NCI-H526 (cell line): ENCODE results near the gene KLHL22.

ENCODE experiments used
- DNase-seq, 2 experiments: peaks; one replicate each; lab custom pipeline; 2025; lab: John Stamatoyannopoulos, UW

KLHL22 gene

DNA sequence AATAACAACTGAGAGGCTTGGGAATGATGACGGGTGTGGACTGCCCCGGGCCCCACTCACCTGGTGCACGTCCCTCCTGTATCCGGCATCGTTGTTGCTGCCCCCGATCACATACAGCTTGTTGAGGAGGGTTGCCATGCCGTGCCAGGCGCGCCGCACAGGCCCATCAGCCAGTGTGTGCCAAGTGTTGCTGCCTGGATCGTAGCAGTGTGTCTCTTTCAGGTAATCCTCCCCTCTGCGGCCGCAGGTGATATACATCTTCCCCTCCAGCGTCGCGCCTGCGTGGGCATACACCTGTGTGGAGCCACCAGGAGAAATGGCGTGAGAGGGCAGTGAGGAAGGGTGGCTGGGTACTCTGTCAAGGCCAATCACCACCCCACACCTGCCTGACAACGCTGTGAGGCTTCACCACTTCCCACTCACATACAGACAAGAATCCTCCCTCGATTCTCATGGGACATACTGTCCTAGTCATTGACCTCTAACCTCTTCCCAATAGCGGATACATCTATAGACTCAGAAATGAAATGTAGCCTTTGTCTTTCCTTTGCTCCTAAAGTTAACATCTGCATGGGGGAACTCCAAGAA is 49.1 kb downstream of the KLHL22 start:
- no peak for DNase-seq

DNA sequence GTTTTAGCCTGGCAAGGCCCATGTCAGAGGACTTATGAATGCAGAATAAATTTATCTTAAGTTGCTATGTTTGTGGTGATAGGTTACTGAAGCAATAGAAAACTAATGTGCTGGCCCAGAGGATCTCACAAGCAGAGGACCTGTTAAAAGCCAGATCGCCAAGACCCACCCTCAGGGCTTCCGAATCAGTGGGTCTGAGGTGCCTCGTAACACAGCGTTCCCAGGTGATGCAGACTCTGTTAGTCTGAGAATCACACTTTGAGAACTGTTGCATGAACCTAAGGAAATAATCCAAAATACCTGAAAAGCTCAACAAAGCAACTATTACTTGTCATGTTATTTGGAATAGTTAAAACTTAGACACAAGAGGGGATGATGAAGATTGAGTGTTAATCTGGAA is 51.3 kb downstream of the KLHL22 start:
- DNase-seq = no peak

DNA sequence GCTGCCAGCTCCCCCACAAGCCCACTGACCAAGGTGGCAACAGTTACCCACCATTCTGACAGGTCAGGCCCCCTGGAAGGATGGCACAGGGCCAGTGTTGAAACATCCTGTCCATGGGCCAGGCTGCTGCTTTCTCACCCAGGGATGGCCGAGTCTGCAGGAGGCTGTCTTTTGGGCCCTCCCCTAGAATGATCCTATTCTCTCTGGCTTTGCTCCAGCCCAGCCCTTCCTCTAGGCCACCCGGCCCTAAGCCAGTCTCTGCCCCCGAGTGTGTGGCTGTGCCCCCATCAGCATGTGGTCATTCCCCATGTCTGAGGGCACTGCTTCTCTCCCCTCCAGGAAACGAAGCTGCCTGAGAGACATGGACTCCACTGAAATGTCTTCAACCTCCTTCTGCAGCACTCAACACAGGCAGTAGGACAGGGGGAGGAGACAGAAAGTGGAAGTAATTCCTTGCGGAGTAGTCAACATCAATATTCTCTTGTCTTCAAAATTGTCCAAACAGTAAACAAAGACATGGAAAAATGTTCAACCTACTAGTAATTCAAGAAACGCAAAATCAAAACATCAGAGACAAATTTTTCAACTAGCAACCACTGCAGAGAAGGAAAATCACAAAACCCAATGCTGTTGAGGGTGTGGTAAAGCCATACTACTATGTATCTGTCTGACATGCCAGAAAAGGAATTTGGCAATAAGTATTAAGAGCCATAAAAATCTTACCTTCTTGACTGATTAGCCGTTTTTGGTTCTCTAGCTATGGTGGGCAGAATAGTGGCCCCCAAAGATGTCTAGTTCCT is 52.9 kb downstream of the KLHL22 start:
- no peak for DNase-seq

DNA sequence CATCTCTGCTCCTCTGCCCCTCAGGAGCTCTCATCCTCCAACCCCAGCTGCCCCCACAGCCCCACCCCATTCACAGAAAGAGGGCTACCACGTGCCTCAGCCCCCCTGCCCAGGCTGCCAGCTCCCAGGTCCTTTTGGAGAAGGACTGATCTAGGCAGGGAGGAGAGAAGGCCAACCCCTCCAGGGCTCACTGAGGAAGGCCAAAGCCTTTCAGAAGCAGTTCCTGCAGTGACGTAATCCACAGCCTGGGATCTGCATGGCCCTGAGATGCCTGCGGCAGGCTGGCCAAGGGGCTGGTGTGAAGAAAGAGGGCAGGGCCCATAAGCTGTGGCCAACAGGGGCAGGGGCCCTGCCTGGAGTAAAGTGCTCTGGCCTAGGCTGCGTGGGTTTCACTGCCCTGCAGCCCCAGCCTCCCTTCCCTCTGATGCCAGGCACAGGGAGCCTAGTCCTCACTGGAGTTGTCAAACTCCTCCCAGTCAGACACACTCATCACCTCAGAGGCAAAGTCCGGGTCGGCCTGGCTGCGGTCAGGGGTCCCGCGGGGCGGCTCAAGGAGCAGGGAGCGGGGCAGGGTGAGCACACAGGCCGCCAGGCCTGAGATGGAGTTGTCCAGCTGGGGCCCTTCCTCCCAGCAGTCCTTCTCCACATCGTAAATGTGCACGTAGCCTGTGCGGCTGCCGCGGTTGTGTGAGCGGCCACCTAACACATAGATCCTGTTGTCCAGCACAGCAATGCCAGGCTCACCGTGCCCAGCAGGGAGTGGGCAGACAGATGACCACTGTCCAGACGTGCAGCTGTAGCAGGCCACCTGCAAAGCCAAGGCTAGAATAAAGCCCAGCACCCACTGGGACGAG is 53.7 kb downstream of the KLHL22 start:
- no peak for DNase-seq

DNA sequence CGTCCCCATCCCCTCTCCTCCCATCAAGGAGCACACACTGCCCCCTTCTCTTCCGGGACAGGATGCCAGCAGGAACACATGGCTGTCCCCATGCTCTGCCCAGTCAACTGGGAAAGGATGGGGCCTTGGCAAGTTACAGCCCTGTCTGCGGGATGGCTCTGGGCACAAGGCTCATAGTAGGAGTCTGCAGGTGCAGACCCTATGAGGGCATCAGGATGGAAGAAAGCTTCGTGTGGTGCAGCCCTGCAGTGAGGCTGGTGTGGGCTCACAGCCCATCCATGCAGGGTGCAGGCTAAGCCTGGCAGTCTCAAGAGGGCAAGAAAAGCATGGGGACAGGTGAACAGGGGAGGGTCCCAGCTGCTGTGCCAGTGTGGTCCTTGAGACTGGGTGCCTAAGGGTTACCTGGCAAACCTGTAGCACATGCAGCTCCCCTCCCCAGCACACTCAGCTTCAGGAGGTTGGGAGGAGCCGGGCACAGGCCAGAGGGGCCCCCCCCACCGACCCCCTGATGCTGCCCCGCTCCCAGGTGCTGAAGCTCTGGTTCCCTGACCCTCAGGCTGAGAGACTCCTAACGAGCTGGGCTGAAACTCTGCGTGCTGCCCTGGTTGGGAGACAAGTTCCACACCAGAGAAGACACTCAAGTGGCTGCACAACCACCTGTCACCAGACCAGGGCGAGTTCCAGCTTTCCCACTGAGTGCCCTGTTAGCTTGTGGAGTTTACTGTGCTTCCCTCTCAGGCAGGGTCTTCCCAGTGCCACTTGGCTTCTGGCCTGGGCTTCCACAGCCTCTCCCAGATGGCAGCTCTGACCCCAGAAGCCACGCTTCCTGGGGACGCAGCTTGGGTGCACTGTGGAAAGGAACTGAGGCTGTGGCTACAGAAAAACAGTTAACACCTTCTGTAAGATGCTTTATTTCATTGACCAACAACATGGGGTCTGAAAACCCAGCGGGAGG is 54.7 kb downstream of the KLHL22 start:
- DNase-seq = no peak

DNA sequence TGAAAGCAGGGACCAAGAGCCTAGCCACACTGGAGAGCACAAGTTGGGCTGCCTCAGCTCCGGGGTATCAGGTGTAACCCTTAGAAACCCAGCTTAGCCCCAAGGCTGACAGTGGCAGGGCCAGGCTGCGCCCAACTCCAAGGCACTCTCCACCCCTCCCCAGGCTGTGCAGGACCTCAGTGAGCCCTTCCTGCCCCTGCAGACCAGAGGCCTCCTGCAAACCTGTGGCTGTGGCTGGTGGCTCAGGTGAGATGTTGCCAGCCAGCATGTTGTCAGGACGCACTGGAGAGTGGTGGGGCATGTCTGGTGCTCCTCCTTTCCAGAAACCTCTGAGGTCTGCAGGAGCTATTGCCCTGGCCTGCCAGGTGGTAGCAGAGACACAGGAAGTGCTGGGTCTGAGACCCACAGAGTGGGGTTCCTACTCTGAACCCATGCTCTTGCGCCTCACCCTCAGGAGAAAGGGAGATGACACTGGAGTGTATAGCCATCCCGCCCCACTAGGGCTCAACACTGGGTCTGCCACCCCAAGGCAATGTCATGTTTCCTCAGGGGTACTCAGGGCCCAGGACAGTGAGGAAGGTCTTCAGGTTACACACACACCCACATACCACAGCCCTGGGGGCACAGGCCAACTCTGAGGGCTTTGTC is 55.5 kb downstream of the KLHL22 start:
- no peak for DNase-seq

DNA sequence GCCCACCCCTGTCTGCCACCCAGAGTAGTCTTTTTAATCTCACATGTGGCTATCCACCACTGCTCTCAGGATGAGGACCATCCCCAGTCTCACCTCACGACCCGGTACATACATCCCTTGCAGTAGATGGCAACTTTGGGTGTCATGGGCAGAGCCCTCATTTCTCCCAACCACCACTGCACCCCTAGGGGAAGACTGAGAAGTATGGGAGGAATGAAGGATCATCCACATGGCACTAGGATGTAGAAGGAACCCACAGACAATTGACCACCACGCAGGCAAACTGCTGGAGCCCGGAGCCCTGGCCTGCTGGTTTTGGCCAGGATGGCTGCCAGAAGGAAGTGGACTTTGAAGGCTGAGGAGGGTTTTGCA is 56.1 kb downstream of the KLHL22 start:
- DNase-seq = no peak

DNA sequence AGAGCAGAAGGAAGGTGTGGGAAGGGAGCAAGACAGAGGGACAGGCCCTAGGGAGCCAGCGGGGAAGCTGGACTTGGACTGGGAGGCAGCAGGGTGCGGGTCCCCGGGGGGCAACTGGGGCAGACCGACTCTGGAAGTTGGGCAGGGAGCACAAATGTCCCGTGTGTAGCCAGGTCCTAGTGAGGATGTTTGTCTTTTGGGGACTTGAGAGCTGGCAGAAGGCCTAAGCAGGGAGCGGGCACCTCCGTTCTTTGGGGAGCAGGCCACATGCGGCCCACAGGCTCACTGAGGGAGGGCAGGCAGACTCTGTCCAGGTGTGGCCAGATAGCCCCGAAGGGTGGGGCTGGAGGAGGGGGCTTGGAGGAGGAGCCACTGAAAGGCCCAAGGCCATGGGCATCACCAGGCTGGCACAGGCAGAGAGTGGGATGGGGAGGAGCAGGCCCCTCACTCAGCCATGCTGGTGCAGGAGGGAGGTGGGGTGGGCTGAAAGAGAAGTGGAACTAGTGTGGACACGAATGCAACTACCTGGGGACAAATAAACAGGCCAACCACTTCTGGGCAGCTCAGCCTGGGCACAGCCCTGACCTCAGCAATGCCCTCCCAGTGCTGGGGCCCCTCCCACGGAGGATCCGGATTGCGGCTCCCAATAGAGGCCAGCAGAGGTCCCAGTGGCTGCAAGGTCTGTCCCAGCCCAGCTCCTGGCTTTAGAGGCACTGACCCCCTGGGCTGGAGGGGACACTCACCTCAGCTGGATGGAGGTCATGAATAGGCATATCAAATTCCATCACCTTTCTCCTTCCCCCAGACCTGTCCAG is 56.7 kb downstream of the KLHL22 start:
- no peak for DNase-seq

DNA sequence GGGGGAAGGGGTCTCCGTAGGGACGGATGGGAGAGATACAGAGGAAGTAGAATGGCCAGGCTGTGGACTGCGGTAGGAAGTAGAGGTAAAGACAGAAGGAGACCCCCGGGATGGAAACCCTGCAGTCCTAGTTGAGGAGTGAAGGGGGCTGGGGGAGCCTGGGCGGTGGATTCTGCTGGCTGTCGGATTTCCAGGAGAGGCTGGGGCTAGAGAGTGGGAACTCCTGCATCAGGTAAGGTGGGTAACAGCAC is 57.2 kb downstream of the KLHL22 start:
- no peak for DNase-seq

DNA sequence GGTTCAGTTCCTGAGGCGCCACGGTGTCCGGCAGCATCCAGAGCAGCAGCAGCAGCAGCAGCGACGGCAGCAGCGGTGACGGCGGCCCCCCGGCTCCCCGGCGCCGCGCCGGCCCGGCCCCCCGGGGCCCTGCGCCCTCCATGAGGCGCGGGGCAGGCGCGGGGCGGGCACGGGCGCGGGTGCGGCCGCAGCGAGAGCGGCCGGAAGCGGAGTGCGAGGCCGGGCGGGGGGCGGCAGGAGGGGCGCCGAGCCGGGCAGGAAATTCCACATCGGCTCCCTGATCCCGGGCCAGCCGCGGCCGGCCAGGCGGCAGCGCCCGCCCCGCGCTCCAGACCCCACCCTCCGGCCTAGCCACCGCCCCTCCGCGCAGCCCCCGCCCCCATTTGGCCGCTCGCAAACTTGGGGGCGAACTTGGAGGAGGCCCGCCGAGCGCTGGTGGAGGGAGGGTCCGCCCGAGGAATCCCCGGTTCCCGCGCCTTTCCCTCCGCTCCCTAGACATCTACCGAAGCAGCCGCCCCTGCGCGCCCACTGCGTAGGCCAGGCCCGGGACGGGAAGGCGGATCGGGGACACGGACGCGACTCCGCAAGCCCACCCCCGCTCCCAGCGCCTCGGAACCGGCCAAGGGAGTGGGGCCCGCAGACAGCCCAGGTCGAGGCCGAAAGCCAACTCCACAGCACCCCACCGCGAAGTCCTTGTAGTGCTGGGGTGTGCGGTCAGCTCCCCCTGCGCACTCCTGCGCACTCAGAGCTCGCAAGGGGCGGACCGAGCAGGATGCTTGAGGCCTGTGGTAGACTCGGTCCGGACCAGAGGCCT is 57.8 kb downstream of the KLHL22 start, which contains the start of gene SCARF2:
SCARF2 (minus strand) TSS at position 213 of the 814 bp plus-strand sequence; CDS start at position 142, 71 bp downstream.
- DNase-seq = peak in 1 of 2 experiments; percentile 36

DNA sequence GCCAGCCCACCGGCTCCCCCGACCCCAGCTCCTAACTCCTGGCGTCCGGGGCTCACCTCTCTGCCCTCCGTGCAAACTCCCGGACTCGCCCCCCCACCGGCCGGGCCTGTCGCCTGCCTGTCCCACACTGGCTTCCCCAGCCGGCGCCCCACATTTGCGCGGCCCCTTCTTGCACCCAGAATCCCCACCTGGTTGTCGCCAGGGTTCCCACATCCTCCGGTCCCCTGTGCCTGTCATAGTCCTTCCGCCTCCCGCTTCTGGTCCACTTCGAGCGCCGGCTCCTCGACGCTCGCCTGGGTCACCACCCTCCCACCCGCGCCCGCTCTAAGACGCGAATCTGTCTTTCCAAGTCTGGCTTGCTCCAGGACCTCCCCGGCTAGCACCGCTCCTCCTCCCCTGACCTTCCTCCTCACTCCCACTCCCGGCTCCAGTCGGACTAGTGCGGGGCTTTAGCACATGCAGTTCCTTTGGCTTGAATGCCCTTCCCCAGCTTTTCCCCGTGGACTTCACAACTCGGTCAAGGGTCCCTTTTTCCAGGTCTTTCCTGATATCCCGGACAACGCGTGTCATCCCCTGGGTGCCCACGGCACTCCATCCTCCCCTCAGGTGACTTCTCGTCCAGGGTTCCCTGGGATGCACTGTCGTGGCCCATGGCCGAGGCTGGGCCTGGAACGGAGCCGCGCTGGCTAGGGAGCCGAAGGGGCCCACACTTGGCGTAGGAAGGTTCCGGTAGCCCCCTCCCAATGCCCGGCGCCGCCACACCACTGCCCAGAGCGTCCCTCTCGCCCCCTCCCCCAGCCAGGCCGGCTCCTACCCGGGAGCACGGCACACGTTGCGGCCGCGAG is 58.6 kb downstream of the KLHL22 start:
- DNase-seq = no peak

DNA sequence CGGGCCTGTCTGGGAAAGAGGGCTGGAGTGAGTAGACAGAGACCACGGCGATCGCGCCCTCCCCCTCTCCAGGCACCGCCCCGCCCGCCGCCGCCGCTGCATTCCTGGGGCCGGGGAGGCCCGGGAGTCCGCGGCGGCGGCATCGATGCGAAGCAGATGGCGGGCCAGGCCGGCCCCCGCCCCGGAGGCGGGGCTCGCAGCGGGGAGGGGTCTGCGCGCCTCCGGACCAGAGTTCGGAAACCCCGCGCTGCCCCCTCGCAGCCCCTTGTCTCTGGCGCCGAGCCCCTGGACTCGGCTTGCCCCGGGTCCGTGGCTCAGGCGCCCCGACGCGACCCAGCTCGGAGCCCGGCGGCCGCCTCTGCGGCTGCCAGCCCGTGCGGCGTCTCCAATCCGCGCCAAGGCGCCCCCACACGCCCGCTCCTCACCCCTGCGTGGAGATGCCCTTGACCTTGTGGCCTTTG is 59.3 kb downstream of the KLHL22 start:
- DNase-seq = no peak

DNA sequence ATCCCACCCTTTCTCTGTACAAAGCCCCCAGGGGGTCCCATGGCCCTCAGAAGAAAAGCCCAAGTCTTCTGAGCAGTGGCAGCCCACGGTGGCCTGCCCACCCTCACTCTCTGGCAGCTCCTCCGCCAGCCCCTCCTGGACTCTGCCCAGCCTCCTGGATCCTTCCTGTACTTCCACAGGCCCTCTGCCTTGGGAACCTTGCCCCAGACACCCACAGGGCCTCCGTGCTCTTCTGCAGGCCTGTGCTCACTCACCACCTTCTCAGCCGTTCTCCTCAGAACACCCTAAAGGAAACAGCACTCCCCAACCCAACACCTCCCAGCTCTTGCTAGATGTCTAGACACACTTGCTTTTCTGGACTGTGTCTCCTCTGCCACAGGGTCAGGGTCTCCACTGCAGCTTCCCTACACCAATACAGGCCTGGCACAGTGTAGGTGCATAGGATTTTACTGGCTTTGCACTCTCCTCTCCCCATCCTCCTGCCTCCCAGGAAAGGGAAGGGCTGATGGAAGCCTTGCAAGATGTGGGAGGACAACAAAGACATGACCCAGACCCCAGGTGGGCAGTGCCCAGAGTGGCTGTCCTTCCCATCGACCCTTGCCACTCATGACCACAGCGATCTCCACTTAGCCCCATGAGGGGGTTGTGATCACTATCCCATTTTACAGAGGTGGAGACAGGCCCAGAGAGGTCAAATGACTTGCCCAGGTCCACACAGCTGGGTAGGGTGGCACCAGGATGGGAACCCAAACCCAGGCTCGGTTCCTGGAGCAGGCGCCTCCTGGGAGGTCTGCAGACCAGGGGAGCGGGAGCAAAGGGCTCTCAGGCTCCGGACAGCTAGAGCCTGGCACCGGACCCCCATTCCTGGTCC is 59.9 kb downstream of the KLHL22 start:
- no peak for DNase-seq

DNA sequence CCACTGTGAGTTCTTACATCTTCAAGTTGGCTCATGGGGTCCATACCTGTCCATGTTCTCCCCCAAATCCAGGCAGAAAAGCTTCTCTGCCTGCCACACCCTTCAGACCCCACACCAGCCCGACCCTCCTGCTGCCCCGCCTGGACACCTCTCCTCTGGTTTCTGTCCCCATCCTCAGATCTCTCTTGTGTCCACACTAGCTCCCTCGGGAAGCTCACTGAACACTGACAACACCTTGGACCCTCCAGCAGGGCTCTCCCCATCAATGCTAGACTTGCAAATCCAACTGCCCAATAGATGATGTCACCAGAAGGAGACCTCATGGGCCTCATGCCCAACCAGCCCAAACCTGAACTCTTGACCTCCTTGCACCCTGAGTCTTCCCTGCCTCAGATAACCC is 60.8 kb downstream of the KLHL22 start:
- DNase-seq = no peak

DNA sequence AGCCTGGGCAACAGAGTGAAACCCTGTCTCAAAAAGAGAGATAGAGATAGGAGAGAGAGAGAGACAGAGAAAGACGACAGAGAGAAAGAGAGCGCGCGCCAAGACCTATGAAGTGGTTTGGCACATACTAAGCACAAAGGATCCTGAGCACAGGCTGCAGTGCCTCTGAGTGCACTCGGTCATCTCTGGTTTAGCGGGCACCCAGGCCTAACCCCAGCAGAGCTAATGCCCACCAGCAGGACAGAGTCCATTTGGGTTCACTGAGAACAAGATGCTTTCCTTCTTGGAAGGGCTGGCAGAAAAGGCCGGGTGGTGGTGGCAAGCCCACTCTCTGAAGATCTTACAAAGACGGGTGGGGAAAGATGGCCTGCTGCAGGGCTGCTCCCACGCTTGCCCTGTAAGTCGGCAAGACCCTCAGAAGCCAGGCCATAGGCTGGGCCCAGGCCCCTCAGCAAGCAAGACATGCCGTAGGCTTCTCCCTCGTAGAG is 61.3 kb downstream of the KLHL22 start:
- no peak for DNase-seq

DNA sequence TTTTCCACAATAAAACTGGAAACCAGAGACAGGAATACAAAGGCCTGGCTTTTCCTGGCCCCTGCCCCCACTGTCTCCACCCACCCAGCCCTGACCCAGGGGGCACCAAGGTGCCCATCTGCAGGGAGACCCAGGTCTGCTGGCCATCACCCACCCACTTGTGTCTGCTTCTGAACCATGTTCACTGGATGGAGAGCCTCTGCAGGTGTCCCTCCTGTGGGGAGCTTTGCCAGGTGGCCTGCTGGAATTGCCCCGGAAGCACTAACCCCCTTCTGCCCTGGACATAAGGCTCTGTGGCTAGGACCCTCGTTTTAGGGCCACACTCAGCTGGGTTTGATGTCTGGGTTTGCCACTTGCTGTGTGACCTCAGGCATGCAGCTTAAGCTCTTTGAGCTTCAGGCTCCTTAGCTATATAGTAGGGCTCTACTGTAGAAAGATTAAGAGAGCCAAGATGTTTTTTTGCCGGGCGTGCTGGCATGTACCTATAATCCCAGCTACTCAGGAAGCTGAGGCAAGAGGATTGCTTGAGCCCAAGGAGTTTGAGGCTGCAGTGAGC is 61.8 kb downstream of the KLHL22 start:
- no peak for DNase-seq

DNA sequence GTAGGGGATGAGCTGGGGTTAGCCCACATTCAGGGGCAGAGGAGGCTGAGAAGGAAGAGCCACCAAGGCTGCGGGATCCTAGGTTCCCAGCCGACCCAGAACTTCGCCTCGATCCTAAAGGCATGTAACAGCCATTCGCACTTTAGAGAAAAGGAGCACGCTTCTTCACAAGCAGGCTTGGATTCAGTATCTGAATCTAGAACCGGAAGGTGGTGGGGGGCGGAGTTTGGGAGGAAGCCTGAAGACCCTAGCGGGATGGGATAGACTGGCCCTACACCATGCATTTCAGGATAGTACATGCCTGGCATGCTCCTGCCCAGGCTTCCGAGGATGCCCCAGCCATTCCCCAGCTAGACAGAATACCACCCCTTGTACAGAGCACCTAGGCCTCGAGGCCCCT is 62.4 kb downstream of the KLHL22 start:
- DNase-seq = no peak
